Measurements from ENCODE around the gene EXOSC5.

Gene EXOSC5

DNA sequence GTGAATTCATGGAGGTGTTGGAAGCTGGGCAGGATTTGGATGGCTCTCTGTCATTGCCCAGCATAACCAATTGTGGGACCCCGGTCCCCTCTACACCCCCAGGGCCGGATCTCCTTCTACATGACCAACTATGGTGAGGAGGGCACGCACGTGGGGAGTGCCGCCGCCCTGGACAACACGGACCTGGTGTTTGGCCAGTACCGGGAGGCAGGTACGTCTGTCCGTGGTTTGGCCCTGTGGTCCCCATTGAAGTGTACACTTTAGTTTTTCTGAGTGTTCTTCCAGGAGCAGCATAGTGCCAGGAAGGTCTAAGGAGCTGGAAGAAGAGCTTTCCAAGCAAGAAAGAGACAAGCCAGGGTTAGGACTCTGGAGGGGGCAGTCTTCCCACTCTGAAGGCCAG is 16.8 kb upstream of the EXOSC5 start:
- Histone ChIP-seq H3K79me2 (ENCODE audit: low read length) (no peaks in the 10 kb centered on the region), H2AFZ (ENCODE audit: low read depth, low read length) (no peak overlapping the region), H3K36me3 (replicated peaks; ENCODE audit: low read depth, low read length) (peaks cover 7% of the 10 kb centered on the region), H3K4me3 (ENCODE audit: low read length) (no peak overlapping the region), H3K9me3 (ENCODE audit: insufficient read depth, low read length) (no peaks in the 10 kb centered on the region), H3K27me3 (ENCODE audit: low read depth, low read length) (no peaks in the 10 kb centered on the region), H3K4me2 (ENCODE audit: low read length) (no peak overlapping the region), H3K4me1 (ENCODE audit: low read length) (no peaks in the 10 kb centered on the region), H3K9ac (ENCODE audit: low read length) (no peak overlapping the region), H4K20me1 (ENCODE audit: insufficient read depth, low read length) (0 out of 2 replicates have a peak, but pooled peaks cover 3% of the 10 kb centered on the region), H3K27ac (ENCODE audit: low read length) (no peak overlapping the region)
- TF ChIP-seq, protein P1, sequence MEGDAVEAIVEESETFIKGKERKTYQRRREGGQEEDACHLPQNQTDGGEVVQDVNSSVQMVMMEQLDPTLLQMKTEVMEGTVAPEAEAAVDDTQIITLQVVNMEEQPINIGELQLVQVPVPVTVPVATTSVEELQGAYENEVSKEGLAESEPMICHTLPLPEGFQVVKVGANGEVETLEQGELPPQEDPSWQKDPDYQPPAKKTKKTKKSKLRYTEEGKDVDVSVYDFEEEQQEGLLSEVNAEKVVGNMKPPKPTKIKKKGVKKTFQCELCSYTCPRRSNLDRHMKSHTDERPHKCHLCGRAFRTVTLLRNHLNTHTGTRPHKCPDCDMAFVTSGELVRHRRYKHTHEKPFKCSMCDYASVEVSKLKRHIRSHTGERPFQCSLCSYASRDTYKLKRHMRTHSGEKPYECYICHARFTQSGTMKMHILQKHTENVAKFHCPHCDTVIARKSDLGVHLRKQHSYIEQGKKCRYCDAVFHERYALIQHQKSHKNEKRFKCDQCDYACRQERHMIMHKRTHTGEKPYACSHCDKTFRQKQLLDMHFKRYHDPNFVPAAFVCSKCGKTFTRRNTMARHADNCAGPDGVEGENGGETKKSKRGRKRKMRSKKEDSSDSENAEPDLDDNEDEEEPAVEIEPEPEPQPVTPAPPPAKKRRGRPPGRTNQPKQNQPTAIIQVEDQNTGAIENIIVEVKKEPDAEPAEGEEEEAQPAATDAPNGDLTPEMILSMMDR (IDR thresholded peaks at IDR 0.05; ENCODE audit: low read depth, low read length): no peak
- TF ChIP-seq EZH2phosphoT487 (IDR thresholded peaks at IDR 0.05; ENCODE audit: low read depth): no peak

- Histone ChIP-seq H3K36me3 (replicated peaks; ENCODE audit: low read depth, low read length) (peaks cover 7% of the 10 kb centered on the region), H3K27ac (ENCODE audit: low read length) (no peak overlapping the region), H3K4me3 (ENCODE audit: low read length) (no peak overlapping the region), H3K4me1 (ENCODE audit: low read length) (no peaks in the 10 kb centered on the region), H2AFZ (ENCODE audit: low read depth, low read length) (no peak overlapping the region), H3K9me3 (ENCODE audit: insufficient read depth, low read length) (no peaks in the 10 kb centered on the region), H4K20me1 (ENCODE audit: insufficient read depth, low read length) (peaks cover 3% of the 10 kb centered on the region; the same call in 1 of the 2 replicates), H3K4me2 (ENCODE audit: low read length) (no peak overlapping the region), H3K79me2 (ENCODE audit: low read length) (no peaks in the 10 kb centered on the region), H3K27me3 (ENCODE audit: low read depth, low read length) (no peaks in the 10 kb centered on the region), H3K9ac (ENCODE audit: low read length) (no peak overlapping the region)
- TF ChIP-seq EZH2phosphoT487 (IDR thresholded peaks at IDR 0.05; ENCODE audit: low read depth): no peak
- TF ChIP-seq, protein P1 (IDR thresholded peaks at IDR 0.05; ENCODE audit: low read depth, low read length): no peak
Measured at GRCh38 chr19:41412953-41413352, 15.8 kb upstream of the EXOSC5 start.

DNA sequence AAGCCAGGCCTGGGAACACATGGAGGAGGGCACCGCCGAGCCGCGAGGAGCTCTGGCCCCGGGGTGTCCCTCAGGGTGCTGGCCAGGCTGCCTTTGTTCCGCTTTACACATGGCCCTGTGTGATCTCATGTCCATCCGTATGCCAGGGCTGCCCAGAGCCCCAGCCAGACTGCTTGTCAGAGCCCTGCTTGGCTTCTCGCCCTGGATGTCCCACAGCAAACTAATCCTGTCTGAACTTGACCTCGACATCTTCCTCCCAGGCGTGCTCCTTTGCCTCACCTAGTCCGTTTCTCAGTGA is 14.8 kb upstream of the EXOSC5 start:
- H3K36me3 ChIP-seq (replicated peaks; ENCODE audit: low read depth, low read length): peaks cover 5% of the 10 kb centered on the region
- H3K27me3 ChIP-seq (ENCODE audit: low read depth, low read length): no peaks in the 10 kb centered on the region
- no peak overlapping the region for H3K27ac ChIP-seq (ENCODE audit: low read length)
- H3K4me1 ChIP-seq (ENCODE audit: low read length): no peaks in the 10 kb centered on the region
- no peaks in the 10 kb centered on the region for H3K9me3 ChIP-seq (ENCODE audit: insufficient read depth, low read length)
- peaks cover 3% of the 10 kb centered on the region; the same call in 1 of the 2 replicates for H4K20me1 ChIP-seq (ENCODE audit: insufficient read depth, low read length)
- no peak overlapping the region for H3K4me3 ChIP-seq (ENCODE audit: low read length)
- H2AFZ ChIP-seq (ENCODE audit: low read depth, low read length): no peak overlapping the region
- H3K79me2 ChIP-seq (ENCODE audit: low read length): no peaks in the 10 kb centered on the region
- TF ChIP-seq EZH2phosphoT487 (IDR thresholded peaks at IDR 0.05; ENCODE audit: low read depth): no peak
- TF ChIP-seq, protein P1 (IDR thresholded peaks at IDR 0.05; ENCODE audit: low read depth, low read length): no peak
- H3K9ac ChIP-seq (ENCODE audit: low read length): no peak overlapping the region
- H3K4me2 ChIP-seq (ENCODE audit: low read length): no peak overlapping the region

GRCh38 chr19:41411100-41411967 is 14.2 kb upstream of the EXOSC5 start:
- Histone ChIP-seq H3K79me2 (ENCODE audit: low read length) (no peaks in the 10 kb centered on the region), H4K20me1 (ENCODE audit: insufficient read depth, low read length) (peaks cover 3% of the 10 kb centered on the region; the same call in 1 of the 2 replicates), H3K4me1 (ENCODE audit: low read length) (no peaks in the 10 kb centered on the region), H2AFZ (ENCODE audit: low read depth, low read length) (no peak overlapping the region), H3K4me2 (ENCODE audit: low read length) (no peak overlapping the region), H3K9me3 (ENCODE audit: insufficient read depth, low read length) (no peaks in the 10 kb centered on the region), H3K4me3 (ENCODE audit: low read length) (no peak overlapping the region), H3K27ac (ENCODE audit: low read length) (no peak overlapping the region), H3K27me3 (ENCODE audit: low read depth, low read length) (no peaks in the 10 kb centered on the region), H3K9ac (ENCODE audit: low read length) (no peak overlapping the region), H3K36me3 (replicated peaks; ENCODE audit: low read depth, low read length) (peaks cover 5% of the 10 kb centered on the region)
- TF ChIP-seq EZH2phosphoT487 (IDR thresholded peaks at IDR 0.05; ENCODE audit: low read depth): no peak
- TF ChIP-seq, protein P1 (IDR thresholded peaks at IDR 0.05; ENCODE audit: low read depth, low read length): no peak
